GM19463 (cell line): Measurements from ENCODE around the gene MYO15B.

ENCODE experiments used
- ATAC-seq: cut with Tn5 transposase; IDR thresholded peaks from one replicate; pipeline ENCODE4 v1.9.1; 2021; ENCODE audit warnings: mild to moderate bottlenecking, moderate library complexity; ENCODE audit not compliant: unreplicated experiment

The MYO15B gene

GRCh38 chr17:75622771-75623273 lies 35.2 kb downstream of the MYO15B start:
- no peak for ATAC-seq

GRCh38 chr17:75623386-75623785 lies 35.8 kb downstream of the MYO15B start:
- ATAC-seq, result no peak

- no peak for ATAC-seq
Measured at GRCh38 chr17:75624021-75624420, 36.4 kb downstream of the MYO15B start.

- ATAC-seq, result no peak
Measured at GRCh38 chr17:75624714-75625345, 37.2 kb downstream of the MYO15B start.

GRCh38 chr17:75625813-75626486 lies 38.4 kb downstream of the MYO15B start:
- no peak for ATAC-seq

GRCh38 chr17:75626496-75627038 lies 39.0 kb downstream of the MYO15B start:
- no peak for ATAC-seq

GRCh38 chr17:75627094-75627493 lies 39.5 kb downstream of the MYO15B start:
- no peak for ATAC-seq

- ATAC-seq, result no peak
Measured at GRCh38 chr17:75628425-75628824, 40.8 kb downstream of the MYO15B start.

GRCh38 chr17:75629157-75629556 lies 41.6 kb downstream of the MYO15B start:
- no peak for ATAC-seq

GRCh38 chr17:75630071-75630917 lies 42.7 kb downstream of the MYO15B start:
- no peak for ATAC-seq

- ATAC-seq, result no peak
Measured at GRCh38 chr17:75631353-75631752, 43.8 kb downstream of the MYO15B start.

GRCh38 chr17:75632428-75632827 lies 44.8 kb downstream of the MYO15B start:
- no peak for ATAC-seq

GRCh38 chr17:75632863-75633485 lies 45.4 kb downstream of the MYO15B start, which contains the start of gene SMIM5:
Gene SMIM5 (plus strand): TSS chr17:75633434. CDS start chr17:75640202, 6,768 bp downstream.
- ATAC-seq, result no peak

- no peak for ATAC-seq
Measured at GRCh38 chr17:75633486-75634375, 46.1 kb downstream of the MYO15B start.

GRCh38 chr17:75634376-75634740 lies 46.8 kb downstream of the MYO15B start:
- no peak for ATAC-seq

GRCh38 chr17:75634754-75635609 lies 47.4 kb downstream of the MYO15B start:
- ATAC-seq, result no peak

- ATAC-seq, result no peak
Measured at GRCh38 chr17:75635610-75636202, 48.1 kb downstream of the MYO15B start.

GRCh38 chr17:75636381-75637142 lies 49.0 kb downstream of the MYO15B start:
- ATAC-seq, result no peak
